HL-60/S4 treated with phorbol 12-myristate 13-acetate at 8.2 ng/mL for 4 days and 3 days (cell line): ENCODE measurements around the gene TMEM151A.

ENCODE experiments used
- in situ Hi-C: fragments of 300-500 bp; cut with MboI; formaldehyde crosslinking; loops from 2 replicates; pipeline ENCODE4 v1.15.0; 2022; ENCODE audit warnings: low sequenced_read_pairs

The TMEM151A gene

DNA sequence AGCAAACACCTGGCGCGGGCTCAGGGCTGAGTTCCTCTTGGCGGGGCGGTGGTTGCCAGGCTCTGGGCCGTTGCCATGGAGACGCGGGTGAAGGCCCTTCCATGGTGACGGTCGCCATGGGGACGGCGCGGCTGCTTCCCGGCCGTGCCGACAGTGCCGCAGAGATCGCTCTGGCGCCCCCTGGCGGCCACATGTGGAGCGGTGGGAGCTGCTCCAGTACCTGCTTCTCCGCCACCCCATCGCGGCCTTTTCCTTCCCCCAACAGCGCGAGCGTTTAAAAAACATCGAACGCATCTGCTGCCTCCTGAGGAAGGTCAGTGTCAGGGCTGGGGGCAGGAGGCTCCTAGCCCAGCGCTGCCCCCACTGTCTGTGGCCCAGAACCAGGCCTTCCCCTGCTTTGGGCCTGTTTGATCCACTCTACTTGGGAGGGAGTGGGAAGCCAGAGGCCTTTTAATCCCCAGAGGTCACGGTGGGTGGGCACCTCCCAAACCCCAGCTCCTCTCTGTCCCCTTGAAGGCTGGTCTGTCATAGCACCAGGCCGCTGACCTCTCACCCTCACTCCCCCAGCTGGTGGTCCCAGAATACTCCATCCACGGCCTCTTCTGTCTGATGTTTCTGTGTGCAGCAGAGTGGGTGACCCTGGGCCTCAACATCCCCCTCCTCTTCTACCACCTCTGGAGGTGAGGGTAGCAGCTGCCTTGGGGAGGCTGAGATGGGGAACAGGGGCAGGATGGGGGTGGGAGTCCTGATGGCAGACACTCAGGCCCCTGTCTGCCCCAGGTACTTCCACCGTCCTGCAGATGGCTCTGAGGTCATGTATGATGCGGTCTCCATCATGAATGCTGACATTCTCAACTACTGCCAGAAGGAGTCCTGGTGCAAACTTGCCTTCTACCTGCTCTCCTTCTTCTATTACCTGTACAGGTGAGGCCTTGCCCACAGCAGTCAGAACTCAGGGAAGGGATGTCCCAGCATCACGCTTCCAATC is 8.9 kb upstream of the TMEM151A start:
- in situ Hi-C loops: no loop called here

DNA sequence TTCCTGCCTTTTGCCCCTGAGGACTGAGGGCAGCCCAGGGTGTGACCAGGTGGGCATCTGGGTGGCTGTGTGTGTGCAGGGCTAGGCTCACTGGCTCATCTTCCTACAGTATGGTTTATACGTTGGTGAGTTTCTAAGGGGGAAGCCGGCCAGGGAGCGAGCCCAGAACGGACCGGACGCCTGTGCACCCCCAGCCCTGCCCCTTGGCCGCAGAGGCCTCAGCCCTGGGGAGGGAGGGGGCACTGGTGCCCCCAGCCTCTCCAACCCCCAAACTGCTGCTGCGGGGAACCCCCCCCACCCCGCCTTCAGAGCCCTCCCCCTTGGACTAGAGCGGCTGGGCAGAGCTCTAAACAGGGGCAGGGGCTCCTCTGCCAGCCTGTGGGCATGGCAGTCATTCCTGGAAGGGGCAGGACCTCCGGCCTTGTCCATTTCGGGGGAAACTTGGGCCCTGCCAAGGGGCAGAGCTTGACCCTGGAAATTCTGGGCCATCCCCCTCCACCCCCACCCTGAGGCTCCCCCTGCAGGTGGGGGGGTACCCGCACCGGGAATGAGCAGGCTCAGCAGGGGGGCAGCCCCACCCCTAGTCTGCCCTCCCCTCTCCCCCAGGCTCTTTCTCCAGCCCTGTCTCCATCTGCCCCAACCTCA is 8.1 kb upstream of the TMEM151A start:
- in situ Hi-C loops: no loop called here

DNA sequence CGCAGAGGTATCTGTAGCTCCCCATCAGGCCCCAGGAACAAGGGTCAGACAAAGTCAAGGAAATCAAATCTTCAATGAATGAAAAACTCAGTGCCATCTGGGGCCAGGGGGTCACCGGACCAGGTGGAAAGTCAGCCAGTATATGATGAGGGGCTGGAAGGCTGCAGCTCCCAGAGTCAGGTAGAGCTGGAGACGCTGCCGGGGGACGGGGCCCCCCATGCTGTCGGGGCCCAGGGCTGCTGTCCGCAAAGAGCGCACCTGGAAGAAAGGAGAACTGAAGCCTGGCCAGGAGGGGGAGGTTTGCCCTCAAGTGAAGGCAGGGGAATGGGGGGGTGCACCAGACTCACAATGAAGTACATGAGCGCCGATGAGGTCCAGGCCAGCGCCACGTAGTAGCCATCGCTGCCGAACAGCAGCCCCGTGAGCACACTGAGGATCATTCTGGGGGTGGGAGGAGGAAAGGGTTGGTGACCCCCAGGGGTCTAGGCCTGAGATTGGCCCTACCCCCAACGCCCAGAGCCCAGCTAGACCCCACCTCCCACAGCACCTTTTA is 7.1 kb upstream of the TMEM151A start:
- in situ Hi-C loops: no loop called here

DNA sequence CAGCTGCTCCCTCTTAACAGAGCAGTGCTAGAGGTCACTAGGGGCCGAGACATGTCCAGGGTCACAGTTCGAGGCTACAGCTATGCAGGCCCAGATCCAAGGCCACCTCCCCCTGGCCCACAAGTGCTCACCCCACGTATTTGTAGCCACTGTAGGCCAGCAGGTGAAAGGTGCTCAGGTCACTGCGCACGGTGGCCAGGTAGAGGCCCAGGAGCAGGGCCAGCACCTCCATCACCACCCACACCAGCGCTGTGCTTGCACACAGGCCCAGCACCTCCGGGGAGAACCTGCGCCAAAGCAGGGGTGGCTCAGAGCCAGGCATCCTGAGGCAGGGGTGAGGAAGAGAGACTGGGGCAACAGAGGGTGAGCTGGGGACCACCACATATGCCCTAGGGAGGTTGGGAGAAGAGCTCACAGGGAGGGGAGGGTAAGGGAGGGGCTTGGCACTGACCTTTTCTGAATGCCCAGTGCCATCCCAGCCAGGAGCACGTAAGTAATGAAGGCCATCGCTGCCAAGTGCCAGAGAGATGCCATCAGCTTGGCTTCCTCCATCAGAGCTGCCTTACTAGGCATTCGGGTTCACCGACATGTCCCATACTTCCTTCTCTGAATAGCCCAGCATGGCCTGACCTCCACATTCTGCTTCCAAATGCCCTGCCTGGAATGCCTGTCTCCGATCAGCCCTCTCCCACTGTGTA is 6.3 kb upstream of the TMEM151A start:
- in situ Hi-C loops: no loop called here

DNA sequence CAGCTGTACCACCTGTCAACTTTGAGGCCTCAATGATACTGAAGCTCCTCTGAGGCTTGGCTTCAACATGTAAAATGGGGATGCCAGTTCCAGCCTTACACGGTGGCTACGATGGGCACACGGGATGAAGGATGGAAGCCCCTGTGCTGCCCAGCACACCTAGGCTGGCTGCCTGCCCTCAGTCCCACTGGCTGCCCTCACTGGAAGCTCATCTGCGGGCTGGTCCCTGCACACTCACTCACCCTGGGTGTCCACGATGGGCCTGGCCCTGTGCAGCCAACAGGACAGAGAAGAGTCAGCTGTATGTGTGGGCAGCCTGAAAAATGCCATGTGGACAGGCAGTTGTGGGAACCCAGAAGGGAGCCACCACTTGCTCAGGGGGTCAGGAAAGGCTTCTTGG is 5.0 kb upstream of the TMEM151A start:
- in situ Hi-C loops: no loop called here

DNA sequence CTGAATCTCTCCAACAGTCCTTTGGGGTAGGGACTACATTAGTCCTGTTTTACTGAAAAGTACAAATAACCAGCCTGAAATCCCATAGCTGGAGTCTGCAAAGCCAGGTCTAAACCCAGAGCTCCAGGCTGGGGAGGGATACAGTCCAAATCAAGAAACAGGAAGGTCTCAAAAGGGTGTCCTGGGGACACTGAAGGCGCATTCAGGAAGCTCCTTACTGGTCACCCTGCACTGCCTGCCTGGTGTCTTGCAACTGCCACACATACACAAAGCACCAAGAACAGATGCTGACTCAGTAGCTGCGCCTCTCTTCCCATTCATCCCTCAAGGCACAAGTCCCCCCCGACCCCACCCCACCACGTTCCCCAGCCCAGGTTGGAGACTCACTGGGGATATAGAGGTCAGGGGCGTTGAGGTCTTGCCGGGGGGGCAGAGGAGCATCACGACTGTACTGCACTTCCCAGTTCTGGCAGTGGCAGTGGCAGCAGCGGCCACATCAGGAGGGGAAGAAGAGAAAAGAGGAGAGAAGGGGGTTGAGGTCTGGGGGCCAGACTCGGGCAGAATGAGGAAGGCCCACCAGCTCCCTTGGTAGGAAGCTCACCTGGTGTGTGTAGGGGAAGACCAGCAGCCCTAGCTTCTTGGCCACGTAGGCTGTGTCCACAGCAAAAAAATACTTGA is 4.3 kb upstream of the TMEM151A start:
- in situ Hi-C loops: no loop called here

DNA sequence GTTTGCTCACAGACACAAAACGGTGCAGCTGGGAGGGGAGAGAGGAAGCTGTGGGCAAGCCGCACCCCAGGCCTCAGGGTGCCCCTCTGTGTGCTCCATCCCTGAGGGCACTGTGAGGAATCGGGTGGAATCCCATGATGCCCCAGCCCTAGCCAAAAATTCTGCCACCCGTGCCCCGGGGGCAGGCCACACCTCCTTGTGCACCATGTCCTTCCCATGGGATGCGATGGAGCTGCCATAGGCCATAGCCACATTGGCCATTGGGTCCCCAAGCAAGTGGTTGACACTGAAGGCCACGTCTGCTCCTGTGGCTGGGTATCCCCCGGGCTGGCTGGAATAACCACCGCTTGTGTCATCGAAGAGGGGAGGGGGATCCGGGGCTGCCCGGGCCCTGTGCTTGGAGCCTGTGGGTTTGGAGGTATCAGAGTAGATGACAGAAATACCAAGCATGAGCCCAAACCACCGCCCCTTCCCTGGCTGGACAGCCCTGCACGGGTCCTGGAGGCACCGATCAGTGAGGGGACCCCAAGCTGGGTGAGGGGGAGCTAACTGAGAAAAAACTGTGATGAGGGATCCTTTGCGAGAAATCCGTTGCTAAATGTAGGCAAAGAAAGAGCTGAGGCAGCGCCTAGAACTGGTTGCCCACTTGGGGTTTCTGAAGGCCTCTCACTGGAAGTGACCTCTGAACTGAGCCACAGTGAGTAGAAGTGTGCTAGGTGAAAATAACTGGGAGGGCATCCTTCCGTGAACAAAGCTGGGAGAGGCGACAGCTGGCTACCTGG is 3.6 kb upstream of the TMEM151A start:
- in situ Hi-C loops: no loop called here

DNA sequence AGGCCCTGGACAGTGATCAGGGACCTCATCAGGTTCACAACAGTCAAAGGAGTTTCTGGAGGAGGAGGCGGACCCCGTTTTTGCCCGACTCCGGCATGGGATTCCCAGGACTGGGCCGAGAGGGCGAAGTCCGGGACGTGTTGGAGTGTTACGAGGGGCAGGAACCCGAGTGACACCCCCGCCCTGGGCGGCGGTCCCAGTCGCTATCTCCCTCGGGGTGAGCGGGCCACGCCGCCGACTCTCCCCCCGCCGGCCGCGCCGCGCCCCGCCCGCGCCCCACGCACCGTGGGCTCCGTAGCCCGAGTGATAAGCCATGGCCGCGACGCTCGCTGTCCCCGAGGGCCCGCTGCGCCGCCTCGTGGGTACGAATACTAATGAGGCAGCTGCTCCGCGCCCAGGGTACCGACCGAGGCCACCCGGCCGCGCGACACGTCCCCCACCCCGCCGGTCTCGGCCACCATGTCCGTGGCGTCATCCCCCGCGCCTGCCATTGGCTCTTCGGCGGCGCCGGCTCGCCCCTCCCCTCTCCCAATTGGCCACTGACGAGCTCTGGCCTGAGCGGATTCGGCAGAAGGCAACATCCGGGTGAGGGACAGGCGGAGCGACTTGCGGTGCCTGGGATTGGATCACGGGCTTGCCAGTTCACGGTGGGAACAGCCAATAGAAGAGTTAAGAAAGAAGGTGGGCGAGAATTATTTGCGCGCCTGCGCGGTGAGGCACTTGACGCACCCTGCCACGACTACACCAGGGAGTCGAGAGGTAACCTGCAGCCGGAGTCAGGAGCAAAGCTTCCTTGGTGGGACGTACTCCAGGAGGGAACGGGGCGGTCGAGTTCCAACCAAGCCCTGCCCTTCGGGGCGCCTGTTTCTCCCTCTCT is 2.8 kb upstream of the TMEM151A start, which contains the start of gene YIF1A:
TSS of gene YIF1A (minus strand) at position 473 of the 877 bp plus-strand sequence. CDS start at position 315, 158 bp downstream.
- in situ Hi-C loops: no loop called here

DNA sequence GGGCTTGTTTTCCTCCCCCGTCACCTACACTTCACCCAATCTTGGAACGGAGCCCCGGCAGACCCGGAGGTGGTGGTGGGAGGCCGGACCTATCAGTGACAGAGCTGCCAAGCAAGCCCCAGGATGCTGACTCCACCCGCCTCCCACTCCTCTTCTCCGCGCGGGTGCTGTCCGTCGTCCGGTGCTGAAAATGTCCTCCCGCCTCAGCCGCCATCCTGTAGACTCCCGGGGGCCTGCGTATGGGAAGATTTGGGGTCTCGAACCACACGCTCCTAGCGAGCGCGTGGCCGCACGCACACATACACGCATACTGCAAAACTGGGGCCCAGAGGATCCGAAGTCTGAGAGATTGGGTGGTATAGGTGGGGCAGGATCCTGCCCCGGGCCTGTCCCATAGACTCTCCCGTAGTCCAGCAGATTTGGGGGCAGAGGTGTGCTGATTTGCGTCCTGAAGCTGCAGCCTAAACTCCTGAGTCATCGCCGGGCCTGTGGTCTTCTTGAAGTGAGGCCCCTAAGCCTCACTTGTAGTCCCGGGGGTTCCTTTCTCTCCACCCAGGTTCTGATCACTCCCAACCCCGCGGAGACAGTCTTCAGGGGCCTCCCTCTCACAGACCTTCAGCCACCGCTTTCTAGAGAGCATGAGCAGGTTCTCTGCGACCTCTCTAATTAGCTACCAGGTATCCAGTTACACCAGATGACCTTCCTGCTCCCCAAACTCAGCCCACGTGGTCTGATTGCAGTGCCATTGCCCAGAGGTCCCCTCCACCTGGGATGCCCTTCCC is 2.0 kb upstream of the TMEM151A start:
- in situ Hi-C loops: no loop called here

DNA sequence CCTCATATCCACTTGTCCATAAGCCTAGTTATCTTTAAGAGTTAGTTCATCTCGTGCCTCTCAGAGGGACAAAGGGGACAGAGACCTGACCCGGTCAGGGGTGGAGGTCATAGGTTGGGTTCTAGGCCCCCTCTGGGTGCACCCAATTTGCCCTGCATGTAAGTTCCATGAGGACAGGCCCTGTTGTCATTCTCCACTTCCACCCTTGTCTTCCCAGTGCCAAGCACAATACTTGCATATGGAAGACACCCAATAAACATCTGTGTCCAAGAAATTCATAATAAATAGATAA is 1.4 kb upstream of the TMEM151A start:
- in situ Hi-C loops: no loop called here

DNA sequence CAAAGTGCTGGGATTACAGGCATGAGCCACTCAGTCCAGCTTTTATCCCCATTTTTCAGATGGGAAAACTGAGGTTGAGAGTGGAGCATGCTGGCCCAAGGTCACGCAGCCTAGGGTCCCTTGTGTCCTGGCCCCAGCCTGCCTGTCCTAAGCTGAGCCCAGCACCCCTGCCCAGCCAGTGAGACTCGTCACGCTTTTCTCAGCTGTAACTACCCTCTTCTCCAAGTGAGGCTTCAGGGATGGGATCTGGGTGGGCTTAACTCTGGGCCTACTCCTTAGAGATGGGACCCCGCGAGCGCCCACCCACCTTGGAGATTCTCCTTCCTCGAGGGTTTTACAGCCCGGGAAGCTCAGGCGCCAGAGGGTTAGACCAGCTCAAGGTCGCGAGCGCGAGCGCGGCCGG is 390 bp upstream of the TMEM151A start:
- in situ Hi-C loops: no loop called here

DNA sequence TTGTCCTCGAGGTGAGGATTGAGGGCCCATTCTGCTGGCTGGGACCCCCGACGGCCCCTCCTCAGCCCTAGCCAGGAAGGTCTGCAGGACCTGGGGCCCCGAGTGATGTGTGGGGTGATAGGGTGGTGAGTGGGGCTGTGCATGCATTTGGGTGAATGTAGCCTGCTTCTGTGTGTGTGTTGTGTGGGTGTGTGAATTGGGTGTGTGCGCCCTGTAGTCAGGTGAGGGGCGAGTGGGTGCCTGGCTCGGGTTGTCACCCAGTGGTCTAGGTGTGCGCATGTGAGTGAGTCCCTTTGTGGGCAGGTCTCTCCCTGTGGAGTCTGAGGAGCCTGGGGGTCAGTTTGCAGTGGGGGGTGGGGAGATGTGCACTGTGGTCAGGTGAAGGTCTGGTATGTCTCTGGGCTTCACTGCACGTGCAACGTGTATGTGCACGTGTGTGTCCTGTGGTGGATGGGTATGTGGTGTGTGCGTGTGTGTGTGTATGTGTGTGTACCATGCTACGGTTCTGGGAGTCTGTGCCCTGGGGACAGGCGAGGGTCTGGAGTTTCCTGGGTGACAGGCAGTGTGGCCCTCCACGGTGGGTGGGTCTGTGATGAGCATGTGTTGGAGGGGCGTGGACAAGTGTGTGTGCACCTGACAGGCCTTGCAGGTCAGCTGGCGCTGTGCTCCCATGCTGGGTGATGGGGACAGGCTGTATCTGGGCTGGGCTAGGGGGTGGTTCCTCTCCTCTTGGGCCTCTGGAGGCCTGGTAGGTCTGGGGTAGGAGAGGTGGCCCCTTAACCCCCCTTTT is 1.0 kb downstream of the TMEM151A start:
- in situ Hi-C loops: no loop called here

DNA sequence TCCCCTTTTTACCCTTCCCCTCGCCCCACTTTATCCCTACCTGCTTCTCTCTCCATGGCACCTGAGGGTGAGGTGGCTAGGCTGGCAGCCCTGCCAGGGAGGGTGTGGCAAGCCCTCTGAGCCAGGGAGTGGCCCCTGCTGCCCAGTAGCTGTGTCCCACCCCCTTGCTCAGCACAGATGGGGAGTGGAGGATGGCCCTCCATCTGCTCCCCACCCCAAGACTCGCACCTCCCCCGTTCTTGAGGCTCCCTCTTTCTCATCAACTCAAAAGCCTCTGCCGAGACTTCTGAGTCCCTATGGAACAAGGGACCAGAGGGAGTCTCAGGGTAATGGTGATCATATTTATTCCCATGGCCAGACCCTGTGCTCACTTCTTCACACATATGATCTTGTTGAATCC is 1.7 kb downstream of the TMEM151A start:
- in situ Hi-C loops: no loop called here

DNA sequence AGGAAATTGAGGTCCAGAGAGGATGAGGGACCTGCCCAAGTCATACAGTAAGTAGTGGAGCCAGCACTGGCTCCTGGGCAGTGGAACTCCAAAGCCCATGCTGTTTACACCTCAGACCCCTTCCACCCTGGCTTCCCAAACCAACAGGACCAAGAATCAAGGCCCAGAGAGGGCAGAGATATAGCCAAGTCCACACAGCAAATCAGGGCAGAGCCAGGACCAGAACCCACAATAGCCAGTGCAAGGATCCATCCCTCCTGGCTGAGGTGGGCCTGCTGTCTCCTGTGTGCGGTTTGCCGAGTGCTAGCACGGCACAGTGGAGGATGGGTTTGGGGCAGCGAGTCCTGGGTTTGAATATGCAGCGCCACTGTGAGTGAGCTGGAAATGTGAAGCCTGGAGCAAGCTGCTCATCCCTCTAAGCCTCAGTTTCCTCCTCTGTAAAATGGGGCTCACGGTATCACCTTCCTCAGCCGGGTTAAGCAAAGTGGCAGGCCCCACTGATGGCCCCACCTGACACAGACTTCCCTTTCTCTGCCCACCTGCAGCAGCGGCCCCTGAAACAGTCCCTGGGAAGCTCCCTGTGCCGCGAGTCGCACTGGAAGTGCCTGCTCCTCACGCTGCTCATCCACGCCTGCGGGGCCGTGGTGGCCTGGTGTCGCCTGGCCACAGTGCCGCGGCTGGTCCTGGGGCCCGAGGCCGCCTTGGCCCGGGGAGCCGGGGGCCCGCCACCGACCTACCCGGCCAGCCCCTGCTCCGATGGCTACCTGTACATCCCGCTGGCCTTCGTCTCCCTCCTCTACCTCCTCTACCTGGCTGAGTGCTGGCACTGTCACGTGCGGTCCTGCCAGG is 2.3 kb downstream of the TMEM151A start:
- in situ Hi-C loops: no loop called here

DNA sequence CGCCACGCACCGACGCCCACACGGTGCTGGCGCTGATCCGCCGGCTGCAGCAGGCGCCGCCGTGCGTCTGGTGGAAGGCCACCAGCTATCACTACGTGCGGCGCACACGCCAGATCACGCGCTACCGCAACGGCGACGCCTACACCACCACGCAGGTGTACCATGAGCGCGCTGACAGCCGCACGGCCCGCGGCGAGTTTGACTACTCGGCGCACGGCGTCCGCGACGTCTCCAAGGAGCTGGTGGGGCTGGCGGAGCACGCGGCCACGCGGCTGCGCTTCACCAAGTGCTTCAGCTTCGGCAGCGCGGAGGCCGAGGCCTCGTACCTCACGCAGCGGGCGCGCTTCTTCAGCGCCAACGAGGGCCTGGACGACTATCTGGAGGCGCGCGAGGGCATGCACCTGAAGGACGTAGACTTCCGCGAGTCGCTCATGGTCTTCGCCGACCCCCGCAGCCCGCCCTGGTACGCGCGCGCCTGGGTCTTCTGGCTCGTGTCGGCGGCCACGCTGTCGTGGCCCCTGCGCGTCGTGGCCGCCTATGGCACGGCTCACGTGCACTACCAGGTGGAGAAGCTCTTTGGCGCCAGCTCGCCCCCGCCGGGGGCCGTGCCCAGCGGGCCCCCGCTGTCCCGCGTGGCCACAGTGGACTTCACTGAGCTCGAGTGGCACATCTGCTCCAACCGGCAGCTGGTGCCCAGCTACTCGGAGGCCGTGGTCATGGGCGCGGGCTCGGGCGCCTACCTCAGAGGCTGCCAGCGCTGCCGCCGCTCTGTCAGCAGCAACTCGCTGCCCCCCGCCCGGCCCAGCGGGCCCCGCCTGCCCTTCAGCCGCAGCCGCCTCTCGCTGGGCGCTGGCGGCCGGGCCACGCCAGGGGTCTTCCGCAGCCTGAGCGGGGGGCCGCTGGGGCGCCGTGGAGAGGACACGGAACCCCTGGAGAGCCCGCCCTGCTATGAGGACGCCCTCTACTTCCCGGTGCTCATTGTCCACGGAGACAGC is 3.2 kb downstream of the TMEM151A start:
- in situ Hi-C loops: no loop called here
